Transverse colon (tissue), 4 donors: ENCODE measurements around the gene PLXNA2. TPM values are rescaled to one million over a fixed set of nuclear protein-coding genes. Genes with fewer than 3 reads are reported as not detected.
A peak's percentile ranks its signal among the peaks of the same experiment; 100 is the strongest.

Experiments
- DNase-seq: peaks from one replicate; pipeline ENCODE4 v3.0.0-alpha.2; 2019
- H3K27ac ChIP-seq, 4 donors: fragments of 200-600 bp; sonication (generic); 2 replicates each; pipeline ENCODE4 v1.5.1; 2016 to 2018; ENCODE audit warnings: inconsistent platforms in 4 of 4
- H3K27me3 ChIP-seq: fragments of 200-600 bp; sonication (generic); 2 replicates; pipeline ENCODE4 v1.5.1; 2017; ENCODE audit warnings: inconsistent platforms
- H3K36me3 ChIP-seq, 4 donors: fragments of 200-600 bp; sonication (generic); 2 replicates each; pipeline ENCODE4 v1.5.1; 2017 to 2019; ENCODE audit warnings: inconsistent platforms in 4 of 4
- H3K4me1 ChIP-seq, 4 donors: fragments of 200-600 bp; sonication (generic); 2 replicates each; pipeline ENCODE4 v1.5.1; 2017 to 2020; ENCODE audit warnings: inconsistent platforms in 4 of 4
- H3K4me3 ChIP-seq, 4 donors: fragments of 200-600 bp; sonication (generic); 1 replicate in 1 of 4; 2 replicates in 3 of 4; pipeline versions ENCODE4 v1.5.1 to v1.6.1; 2017 to 2019; ENCODE audit warnings: inconsistent platforms in 4 of 4
- H3K9me3 ChIP-seq, 2 donors: fragments of 200-600 bp; sonication (generic); 2 replicates each; pipeline ENCODE4 v1.5.1; 2017 to 2019; ENCODE audit warnings: inconsistent platforms in 2 of 2
- EP300 ChIP-seq: sonication (generic); formaldehyde crosslinking; IDR thresholded peaks from one replicate; pipeline ENCODE4 v1.6.1; 2017; ENCODE audit warnings: antibody characterized with exemption, low read depth
- POLR2A ChIP-seq: fragments of 450-650 bp; IDR thresholded peaks from one replicate; pipeline ENCODE4 v1.6.1; 2016; ENCODE audit warnings: antibody characterized with exemption, mild to moderate bottlenecking, moderate library complexity
- POLR2AphosphoS5 ChIP-seq, 3 donors: sonication (generic); formaldehyde crosslinking; IDR thresholded peaks; one replicate each; pipeline ENCODE4 v1.6.1; 2016; ENCODE audit warnings: antibody characterized with exemption in 3 of 3
- WGBS, 2 donors: methylation state at CpG; one replicate each; pipeline ENCODE4 v1.1.5; 2018; ENCODE audit warnings: low coverage in 1 of 2; 5-methylcytosine and 5-hydroxymethylcytosine counted together
- in situ Hi-C, 4 donors: fragments of 200-750 bp; cut with MboI; loops; one replicate each; pipeline versions ENCODE4 v1.15.0 to v1.15.1; 2017; ENCODE audit warnings: low sequenced_read_pairs in 3 of 4, low pct_ligation_motif_present in 1 of 4, low pct_unique_long_range_greater_than_20kb in 1 of 4
- intact Hi-C: fragments of 100-400 bp; cut with DNase I; formaldehyde crosslinking; loops from one replicate; pipeline ENCODE4 v1.15.1; 2023; ENCODE audit warnings: low total_unique reads
- total RNA-seq, 4 donors: library from RNA; depleted of rRNA; stranded (reverse); fragments of >200 nt; gene quantifications; one replicate each; pipeline ENCODE4 v1.1.0, GENCODE V29; 2016
- TF ChIP-seq, protein P1 (sequence below), 5 experiments: fragments of 200-600 bp in 3 of 5; fragments of 450-650 bp in 2 of 5; sonication (generic) in 3 of 5; IDR thresholded peaks; 1 replicate in 2 of 5; 2 replicates in 3 of 5; pipeline ENCODE4 v1.5.1; 2016 to 2017; ENCODE audit warnings: antibody characterized with exemption in 5 of 5, inconsistent platforms in 3 of 5, mild to moderate bottlenecking in 2 of 5, moderate library complexity in 1 of 5

Gene PLXNA2
- total RNA-seq, 4 donors from 2014 or later, result 77.4 to 140 (median 85.5) TPM

GRCh38 chr1:208029381-208030287, 214.6 kb downstream of the PLXNA2 start:
- no peak overlapping the region for H3K4me3 ChIP-seq
- peak; percentile 19 for DNase-seq
- H3K27me3 ChIP-seq, result no peaks in the 10 kb centered on the region
- H3K9me3 ChIP-seq, result no peaks in the 10 kb centered on the region
- H3K36me3 ChIP-seq, result no peaks in the 10 kb centered on the region
- H3K4me1 ChIP-seq, result peaks cover 19 to 29% (median 21%) of the 10 kb centered on the region in 4 donors
- intact Hi-C loops (loop anchor here (10.0 kb wide), 1 partner anchor 55 kb away; no protein-coding TSS in a partner anchor), in situ Hi-C loops (loop anchor here in 2 of 4 donors (10.0 kb wide), 1 partner anchor 215 kb away; the partner anchor contains the start of gene PLXNA2 (in 2 of the 2))
- peak overlapping the region; percentile 75 to 80 (median 76) for H3K27ac ChIP-seq
- TF ChIP-seq POLR2AphosphoS5 (IDR thresholded peaks at IDR 0.05) (no peak), EP300 (no peak), POLR2A (no peak)
- TF ChIP-seq, protein P1, sequence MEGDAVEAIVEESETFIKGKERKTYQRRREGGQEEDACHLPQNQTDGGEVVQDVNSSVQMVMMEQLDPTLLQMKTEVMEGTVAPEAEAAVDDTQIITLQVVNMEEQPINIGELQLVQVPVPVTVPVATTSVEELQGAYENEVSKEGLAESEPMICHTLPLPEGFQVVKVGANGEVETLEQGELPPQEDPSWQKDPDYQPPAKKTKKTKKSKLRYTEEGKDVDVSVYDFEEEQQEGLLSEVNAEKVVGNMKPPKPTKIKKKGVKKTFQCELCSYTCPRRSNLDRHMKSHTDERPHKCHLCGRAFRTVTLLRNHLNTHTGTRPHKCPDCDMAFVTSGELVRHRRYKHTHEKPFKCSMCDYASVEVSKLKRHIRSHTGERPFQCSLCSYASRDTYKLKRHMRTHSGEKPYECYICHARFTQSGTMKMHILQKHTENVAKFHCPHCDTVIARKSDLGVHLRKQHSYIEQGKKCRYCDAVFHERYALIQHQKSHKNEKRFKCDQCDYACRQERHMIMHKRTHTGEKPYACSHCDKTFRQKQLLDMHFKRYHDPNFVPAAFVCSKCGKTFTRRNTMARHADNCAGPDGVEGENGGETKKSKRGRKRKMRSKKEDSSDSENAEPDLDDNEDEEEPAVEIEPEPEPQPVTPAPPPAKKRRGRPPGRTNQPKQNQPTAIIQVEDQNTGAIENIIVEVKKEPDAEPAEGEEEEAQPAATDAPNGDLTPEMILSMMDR (IDR thresholded peaks at IDR 0.05), result no peak
- 29 to 37% methylated on average over 1 to 13 of the region's 13 CpGs for WGBS, 2 donors

GRCh38 chr1:208028526-208028925, 215.7 kb downstream of the PLXNA2 start:
- Histone ChIP-seq H3K36me3 (no peaks in the 10 kb centered on the region), H3K27me3 (no peaks in the 10 kb centered on the region), H3K4me1 (peaks cover 19 to 29% (median 21%) of the 10 kb centered on the region in 4 donors), H3K27ac (peak overlapping the region; percentile 75 to 80 (median 76)), H3K4me3 (no peak overlapping the region), H3K9me3 (no peaks in the 10 kb centered on the region)
- DNase-seq, result no peak
- 30 to 69% methylated on average over 2 to 7 of the region's 7 CpGs for WGBS, 2 donors
- intact Hi-C loops (loop anchor here (10.0 kb wide), 1 partner anchor 56 kb away; no protein-coding TSS in a partner anchor), in situ Hi-C loops (loop anchor here in 2 of 4 donors (10.0 kb wide), 1 partner anchor 216 kb away; the partner anchor contains the start of gene PLXNA2 (in 2 of the 2))
- TF ChIP-seq EP300 (no peak), POLR2AphosphoS5 (IDR thresholded peaks at IDR 0.05) (no peak), POLR2A (no peak)
- TF ChIP-seq, protein P1 (IDR thresholded peaks at IDR 0.05), result no peak

DNA sequence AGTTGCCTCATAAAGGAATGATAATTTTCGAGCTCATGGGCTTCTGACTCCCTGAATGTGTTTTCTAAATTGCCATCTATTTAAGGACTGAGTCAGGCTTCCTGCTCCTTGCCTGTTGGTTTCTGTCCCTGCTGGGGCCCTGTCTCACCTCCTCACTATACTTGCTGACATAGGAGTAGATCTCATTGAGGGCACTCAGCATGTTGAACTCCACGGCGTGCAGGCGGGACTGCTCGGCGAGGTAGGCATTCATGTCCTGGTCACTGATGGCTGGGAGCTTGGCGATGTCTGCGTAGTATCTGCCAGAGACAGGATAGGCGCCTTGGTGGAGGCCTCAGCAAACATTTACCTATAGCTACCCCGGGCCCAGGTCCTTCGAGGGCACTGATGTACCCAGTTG, 216.3 kb downstream of the PLXNA2 start:
- intact Hi-C loops (loop anchor here (10.0 kb wide), 1 partner anchor 57 kb away; no protein-coding TSS in a partner anchor), in situ Hi-C loops (loop anchor here in 2 of 4 donors (10.0 kb wide), 1 partner anchor 217 kb away; the partner anchor contains the start of gene PLXNA2 (in 2 of the 2))
- H3K4me3 ChIP-seq, result no peak overlapping the region
- TF ChIP-seq EP300 (no peak), POLR2AphosphoS5 (IDR thresholded peaks at IDR 0.05) (no peak), POLR2A (no peak)
- TF ChIP-seq, protein P1 (IDR thresholded peaks at IDR 0.05), result no peak
- no peaks in the 10 kb centered on the region for H3K27me3 ChIP-seq
- no peak for DNase-seq
- peaks cover 19 to 29% (median 21%) of the 10 kb centered on the region in 4 donors for H3K4me1 ChIP-seq
- no peaks in the 10 kb centered on the region for H3K9me3 ChIP-seq
- no peaks in the 10 kb centered on the region for H3K36me3 ChIP-seq
- H3K27ac ChIP-seq, result no peak overlapping the region
- WGBS, 2 donors, result 43 to 92% methylated on average over 1 to 11 of the region's 11 CpGs

DNA sequence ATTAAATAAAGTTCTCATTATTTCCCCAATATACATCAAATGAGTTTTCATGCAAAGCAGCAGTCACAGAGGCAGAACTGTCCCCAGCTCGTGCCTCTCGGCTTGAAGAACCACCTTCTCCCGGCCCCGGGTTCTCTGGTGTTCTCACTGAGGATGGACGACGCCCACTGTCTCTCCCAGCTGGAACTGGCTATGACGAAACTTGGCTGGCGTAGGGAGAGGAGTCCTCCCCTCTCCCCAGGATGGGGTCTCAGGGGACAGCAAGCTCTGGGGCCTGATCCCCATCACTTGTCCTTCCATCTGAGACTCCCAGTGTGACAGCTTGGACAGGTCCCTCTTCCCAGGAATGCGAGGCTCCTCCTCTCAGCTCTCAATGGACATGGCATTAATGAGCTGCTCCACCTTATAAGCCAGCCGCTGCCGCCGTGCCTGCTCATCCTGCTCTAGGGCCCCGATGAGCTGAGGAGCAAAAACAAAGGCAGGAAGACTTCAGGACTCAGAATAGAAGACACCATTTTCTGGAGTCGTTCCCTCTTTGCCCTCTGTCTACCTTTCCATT, 217.2 kb downstream of the PLXNA2 start:
- Histone ChIP-seq H3K27me3 (no peaks in the 10 kb centered on the region), H3K4me1 (peaks cover 19 to 29% (median 21%) of the 10 kb centered on the region in 4 donors), H3K9me3 (no peaks in the 10 kb centered on the region), H3K4me3 (no peak overlapping the region), H3K27ac (no peak overlapping the region), H3K36me3 (no peaks in the 10 kb centered on the region)
- in situ Hi-C loops, result loop anchor here in 2 of 4 donors (10.0 kb wide), 1 partner anchor 218 kb away; the partner anchor contains the start of gene PLXNA2 (in 2 of the 2)
- intact Hi-C loops, result loop anchor here (10.0 kb wide), 1 partner anchor 58 kb away; no protein-coding TSS in a partner anchor
- TF ChIP-seq POLR2AphosphoS5 (IDR thresholded peaks at IDR 0.05) (no peak), EP300 (no peak), POLR2A (no peak)
- TF ChIP-seq, protein P1 (IDR thresholded peaks at IDR 0.05), result no peak
- DNase-seq, result no peak
- 86 to 91% methylated on average over 5 to 14 of the region's 14 CpGs for WGBS, 2 donors
